GM13977 (cell line): ENCODE data around the gene GRIP1.

Experiments used
- DNase-seq: peaks from one replicate; pipeline ENCODE4 v3.0.0; 2012; ENCODE audit warnings: low spot score
- in situ Hi-C: fragments of 300-500 bp; cut with MboI; formaldehyde crosslinking; loops from one replicate; pipeline ENCODE4 v1.12.0; 2022; ENCODE audit warnings: low sequenced_read_pairs, low pct_unique_long_range_greater_than_20kb, mixed read lengths, inconsistent platforms; ENCODE audit not compliant: unreplicated experiment
- TF ChIP-seq, protein P1 (sequence below): IDR thresholded peaks from 2 replicates; pipeline ENCODE4 v1.5.1; 2012; ENCODE audit warnings: mild to moderate bottlenecking, control low read depth; ENCODE audit not compliant: insufficient read depth; ENCODE audit errors: extremely low read depth, missing control alignments

Gene GRIP1

DNA sequence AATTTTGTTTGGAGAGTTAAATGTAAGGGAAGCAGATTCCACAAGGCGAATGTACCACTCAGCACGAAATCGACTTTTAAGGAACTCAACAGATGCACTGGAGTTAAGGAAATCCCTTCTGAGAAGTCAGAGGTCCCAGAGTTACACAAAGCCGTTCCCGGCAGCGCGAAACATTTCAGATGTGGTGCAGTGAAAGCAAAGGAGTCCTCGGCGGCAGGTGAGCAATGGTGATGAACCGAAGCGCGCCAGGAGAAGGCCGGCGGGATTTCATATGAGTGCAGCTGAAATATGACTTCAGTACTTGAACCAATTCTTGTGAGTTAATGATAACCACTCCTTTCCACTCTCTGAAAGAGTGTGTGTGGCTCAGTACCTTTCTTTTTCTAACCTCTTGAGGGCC is 183.2 kb downstream of the GRIP1 start:
- TF ChIP-seq, protein P1, sequence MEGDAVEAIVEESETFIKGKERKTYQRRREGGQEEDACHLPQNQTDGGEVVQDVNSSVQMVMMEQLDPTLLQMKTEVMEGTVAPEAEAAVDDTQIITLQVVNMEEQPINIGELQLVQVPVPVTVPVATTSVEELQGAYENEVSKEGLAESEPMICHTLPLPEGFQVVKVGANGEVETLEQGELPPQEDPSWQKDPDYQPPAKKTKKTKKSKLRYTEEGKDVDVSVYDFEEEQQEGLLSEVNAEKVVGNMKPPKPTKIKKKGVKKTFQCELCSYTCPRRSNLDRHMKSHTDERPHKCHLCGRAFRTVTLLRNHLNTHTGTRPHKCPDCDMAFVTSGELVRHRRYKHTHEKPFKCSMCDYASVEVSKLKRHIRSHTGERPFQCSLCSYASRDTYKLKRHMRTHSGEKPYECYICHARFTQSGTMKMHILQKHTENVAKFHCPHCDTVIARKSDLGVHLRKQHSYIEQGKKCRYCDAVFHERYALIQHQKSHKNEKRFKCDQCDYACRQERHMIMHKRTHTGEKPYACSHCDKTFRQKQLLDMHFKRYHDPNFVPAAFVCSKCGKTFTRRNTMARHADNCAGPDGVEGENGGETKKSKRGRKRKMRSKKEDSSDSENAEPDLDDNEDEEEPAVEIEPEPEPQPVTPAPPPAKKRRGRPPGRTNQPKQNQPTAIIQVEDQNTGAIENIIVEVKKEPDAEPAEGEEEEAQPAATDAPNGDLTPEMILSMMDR, result no peak
- in situ Hi-C loops, result no loop called here
- DNase-seq, result no peak

DNA sequence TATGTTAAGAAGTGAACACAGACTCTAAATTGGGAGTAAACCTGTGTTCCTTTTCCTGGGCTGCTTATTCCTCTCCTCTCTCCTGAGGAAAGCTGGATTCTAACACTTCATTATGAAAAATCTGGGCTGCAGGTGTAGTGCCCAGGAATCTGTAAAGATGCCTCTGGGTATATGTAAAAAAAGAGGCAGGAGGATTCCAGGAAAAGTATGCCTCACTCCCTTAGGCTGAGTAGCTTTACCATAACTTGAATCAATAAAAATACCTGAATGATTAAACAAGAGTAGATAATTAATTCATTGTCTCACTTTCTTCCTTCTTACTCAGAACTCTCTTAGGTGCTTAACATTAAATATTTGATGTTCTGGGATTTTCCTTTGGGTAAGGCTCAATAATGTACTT is 185.1 kb downstream of the GRIP1 start:
- DNase-seq, result no peak
- TF ChIP-seq, protein P1, result no peak
- in situ Hi-C loops, result no loop called here

DNA sequence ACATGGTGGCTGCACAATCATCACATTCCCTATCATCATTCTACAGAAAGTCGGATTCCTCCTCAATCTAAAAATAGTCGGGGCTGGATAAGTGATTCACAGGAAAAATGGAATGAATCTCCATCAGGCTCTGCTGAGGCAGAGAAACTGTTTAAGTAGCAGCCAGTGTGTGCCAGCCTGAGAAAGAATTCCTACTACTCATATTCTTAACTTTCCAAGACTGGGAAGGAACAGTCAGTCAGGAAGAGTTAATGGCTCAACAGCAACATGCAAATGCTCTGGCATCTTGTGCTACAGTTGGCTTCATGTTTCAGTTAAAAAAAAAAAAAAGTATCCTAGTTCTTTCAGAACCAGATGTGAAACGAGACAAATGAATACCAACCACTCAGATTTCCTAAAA is 187.0 kb downstream of the GRIP1 start:
- in situ Hi-C loops, result no loop called here
- TF ChIP-seq, protein P1, result no peak
- DNase-seq, result no peak

DNA sequence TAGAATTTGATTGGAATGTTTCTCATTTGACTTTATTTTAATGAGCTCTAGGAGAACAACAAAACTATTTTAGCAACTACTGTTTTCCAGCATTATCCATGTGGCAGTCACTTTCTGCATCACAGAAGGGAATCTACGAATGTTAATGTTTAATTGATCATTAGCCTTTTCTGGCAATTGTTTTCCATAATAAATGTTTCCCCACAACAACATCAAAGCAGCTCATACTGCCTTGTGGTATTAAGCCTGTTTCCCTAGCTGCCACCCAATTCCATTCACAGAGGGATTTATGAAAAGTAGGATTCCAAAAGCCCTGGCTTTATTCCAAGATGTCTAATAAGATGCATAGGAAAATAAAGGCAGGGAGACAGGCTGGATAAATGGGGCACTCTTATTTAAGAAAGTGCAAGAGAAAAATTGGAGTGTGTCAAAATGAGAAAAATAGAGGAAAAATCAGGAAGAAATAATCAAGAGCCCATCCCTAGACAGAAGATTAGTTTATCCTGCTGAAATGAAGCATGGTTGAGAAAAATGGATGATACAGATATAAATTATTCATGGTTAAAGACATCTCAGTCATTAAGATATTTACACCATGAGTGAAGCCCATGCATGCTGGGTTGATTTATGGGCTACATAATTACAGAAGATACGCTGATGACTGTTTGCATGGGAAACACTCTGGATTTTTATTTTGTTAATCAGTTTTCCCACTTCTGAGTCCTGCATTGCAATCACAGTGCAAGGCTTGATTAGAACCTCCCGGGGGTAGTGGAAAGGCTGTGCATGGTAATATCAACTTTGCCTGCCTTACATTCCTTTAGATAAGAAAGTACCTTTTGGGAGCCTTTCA is 196.3 kb downstream of the GRIP1 start:
- TF ChIP-seq, protein P1, result no peak
- in situ Hi-C loops, result no loop called here
- DNase-seq, result no peak

DNA sequence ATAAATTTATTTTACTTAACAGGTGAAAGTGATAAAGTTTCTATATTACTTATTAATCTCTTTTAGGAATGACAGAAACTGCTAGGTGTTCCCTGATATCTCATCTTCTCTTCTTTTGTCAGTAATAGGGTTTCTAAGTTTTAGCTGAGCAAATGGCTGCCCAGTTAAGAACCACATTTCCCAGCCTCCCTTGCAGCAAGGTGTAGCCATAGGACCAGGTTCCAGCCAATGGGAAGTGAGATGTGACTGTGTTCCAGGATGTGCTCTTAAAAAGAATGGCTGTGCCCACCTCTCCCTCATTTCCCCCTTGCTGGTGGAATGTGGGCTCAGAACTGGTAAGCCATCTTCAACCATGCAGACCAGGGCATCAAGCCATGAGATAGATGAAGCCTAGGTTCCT is 210.9 kb downstream of the GRIP1 start:
- in situ Hi-C loops, result no loop called here
- TF ChIP-seq, protein P1, result no peak
- DNase-seq, result no peak

DNA sequence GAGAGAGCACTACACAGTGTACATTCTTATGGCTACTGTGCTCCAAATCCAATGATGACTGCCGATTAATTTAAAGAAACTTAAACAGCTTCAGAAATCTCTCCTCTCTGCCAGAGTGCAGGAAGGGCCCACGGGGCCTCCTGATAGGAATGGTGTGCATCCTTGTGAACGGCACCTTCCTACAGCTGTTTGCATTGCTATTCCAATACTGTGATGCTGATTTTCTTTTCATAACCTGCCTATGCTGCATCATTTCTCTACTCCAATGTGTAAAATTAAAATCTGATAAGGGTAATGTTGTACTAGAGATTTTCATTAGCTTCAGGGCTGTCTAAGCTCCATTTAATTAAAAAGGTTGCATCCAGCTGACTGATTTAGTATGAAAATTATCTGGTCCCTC is 217.5 kb downstream of the GRIP1 start:
- in situ Hi-C loops, result no loop called here
- TF ChIP-seq, protein P1, result no peak
- DNase-seq, result no peak
